ENCODE measurements around the gene PKP1.

Gene PKP1

GRCh38 chr1:201376107-201376463 lies 92.8 kb downstream of the PKP1 start:
- no peak for DNase-seq

GRCh38 chr1:201376464-201377374 lies 93.4 kb downstream of the PKP1 start:
- no peak for DNase-seq

- DNase-seq: no peak
Observed at GRCh38 chr1:201377611-201378092, 94.3 kb downstream of the PKP1 start, which contains the start of gene TNNT2. TSS of gene TNNT2 (minus strand) at chr1:201377680. CDS start at chr1:201373254, 4,426 bp downstream.

DNA sequence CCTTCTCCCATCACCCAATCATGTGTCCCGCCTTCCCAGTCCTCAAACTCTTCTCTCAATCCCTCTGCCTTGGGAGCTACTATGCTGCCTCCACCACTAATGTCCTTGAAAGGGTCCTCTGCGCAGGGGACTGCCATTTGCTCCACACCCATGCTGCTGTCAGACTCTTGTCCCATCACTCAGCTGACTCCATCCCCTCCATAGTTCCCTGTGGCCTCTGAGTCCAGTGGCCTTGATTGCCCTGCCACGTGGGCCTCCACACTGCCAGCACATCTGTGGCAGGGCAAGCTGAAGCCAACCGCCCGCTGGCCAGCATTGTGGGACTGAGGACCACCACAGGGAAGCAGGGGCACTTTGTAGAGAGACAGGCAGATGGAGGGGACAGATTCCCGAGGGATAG lies 95.5 kb downstream of the PKP1 start:
- DNase-seq: no peak

- DNase-seq: no peak
Observed at GRCh38 chr1:201379733-201380242, 96.5 kb downstream of the PKP1 start.

GRCh38 chr1:201381130-201381529 lies 97.8 kb downstream of the PKP1 start:
- DNase-seq: no peak
